ENCODE results near the gene PDCD11.
"Not testable (repeated sequence)": the region's sequence is repeated elsewhere in the genome, so short reads cannot be mapped to it uniquely, and the experiment has no call there.

Gene PDCD11

GRCh38 chr10:103416436-103417147, 20.2 kb downstream of the PDCD11 start:
- DNase-seq = peak; percentile 38

- not testable (repeated sequence) for DNase-seq
These were observed 20.7 kb downstream of the PDCD11 start for GRCh38 chr10:103417148-103417469.

GRCh38 chr10:103417601-103418000, 21.2 kb downstream of the PDCD11 start:
- no peak for DNase-seq

GRCh38 chr10:103419101-103419500, 22.7 kb downstream of the PDCD11 start:
- DNase-seq = no peak

GRCh38 chr10:103423748-103424147, 27.3 kb downstream of the PDCD11 start:
- DNase-seq = no peak

- DNase-seq = no peak
These were observed 31.4 kb downstream of the PDCD11 start for GRCh38 chr10:103427866-103428265.

GRCh38 chr10:103428989-103429643, 32.7 kb downstream of the PDCD11 start:
- no peak for DNase-seq

- DNase-seq = no peak
These were observed 33.2 kb downstream of the PDCD11 start for GRCh38 chr10:103429647-103430046.

- DNase-seq = no peak
These were observed 35.5 kb downstream of the PDCD11 start for GRCh38 chr10:103431902-103432301.

- DNase-seq = no peak
These were observed 37.4 kb downstream of the PDCD11 start for GRCh38 chr10:103433858-103434257.

GRCh38 chr10:103439776-103440175, 43.4 kb downstream of the PDCD11 start:
- DNase-seq = no peak

GRCh38 chr10:103440416-103440815, 44.0 kb downstream of the PDCD11 start:
- DNase-seq = no peak

GRCh38 chr10:103441206-103441605, 44.8 kb downstream of the PDCD11 start:
- DNase-seq = no peak

GRCh38 chr10:103441611-103442010, 45.2 kb downstream of the PDCD11 start:
- DNase-seq = no peak

- DNase-seq = no peak
These were observed 45.6 kb downstream of the PDCD11 start for GRCh38 chr10:103442031-103442461.

GRCh38 chr10:103443475-103444185, 47.2 kb downstream of the PDCD11 start:
- no peak for DNase-seq

GRCh38 chr10:103444478-103444877, 48.1 kb downstream of the PDCD11 start:
- DNase-seq = no peak

- no peak for DNase-seq
These were observed 48.9 kb downstream of the PDCD11 start for GRCh38 chr10:103445366-103445765.

- DNase-seq = no peak
These were observed 49.5 kb downstream of the PDCD11 start for GRCh38 chr10:103445767-103446567.

- no peak for DNase-seq
These were observed 50.8 kb downstream of the PDCD11 start for GRCh38 chr10:103447187-103447586.

- DNase-seq = no peak
These were observed 52.3 kb downstream of the PDCD11 start for GRCh38 chr10:103448746-103449145.

GRCh38 chr10:103449208-103450144, 53.0 kb downstream of the PDCD11 start:
- no peak for DNase-seq

Data from activated naive CD4-positive, alpha-beta T cell treated with anti-CD3 and anti-CD28 coated beads, Interleukin-2, amount 50 U/mL, for 16 hours (primary cell).